Epidermal melanocyte (primary cell): ENCODE results near the gene ZNF668.
A peak's percentile ranks its signal among the peaks of the same experiment; 100 is the strongest.

Source experiments
- DNase-seq: peaks from one replicate; pipeline ENCODE4 v3.0.0; 2011; ENCODE audit warnings: low spot score; ENCODE audit not compliant: insufficient read length

The ZNF668 gene

DNA sequence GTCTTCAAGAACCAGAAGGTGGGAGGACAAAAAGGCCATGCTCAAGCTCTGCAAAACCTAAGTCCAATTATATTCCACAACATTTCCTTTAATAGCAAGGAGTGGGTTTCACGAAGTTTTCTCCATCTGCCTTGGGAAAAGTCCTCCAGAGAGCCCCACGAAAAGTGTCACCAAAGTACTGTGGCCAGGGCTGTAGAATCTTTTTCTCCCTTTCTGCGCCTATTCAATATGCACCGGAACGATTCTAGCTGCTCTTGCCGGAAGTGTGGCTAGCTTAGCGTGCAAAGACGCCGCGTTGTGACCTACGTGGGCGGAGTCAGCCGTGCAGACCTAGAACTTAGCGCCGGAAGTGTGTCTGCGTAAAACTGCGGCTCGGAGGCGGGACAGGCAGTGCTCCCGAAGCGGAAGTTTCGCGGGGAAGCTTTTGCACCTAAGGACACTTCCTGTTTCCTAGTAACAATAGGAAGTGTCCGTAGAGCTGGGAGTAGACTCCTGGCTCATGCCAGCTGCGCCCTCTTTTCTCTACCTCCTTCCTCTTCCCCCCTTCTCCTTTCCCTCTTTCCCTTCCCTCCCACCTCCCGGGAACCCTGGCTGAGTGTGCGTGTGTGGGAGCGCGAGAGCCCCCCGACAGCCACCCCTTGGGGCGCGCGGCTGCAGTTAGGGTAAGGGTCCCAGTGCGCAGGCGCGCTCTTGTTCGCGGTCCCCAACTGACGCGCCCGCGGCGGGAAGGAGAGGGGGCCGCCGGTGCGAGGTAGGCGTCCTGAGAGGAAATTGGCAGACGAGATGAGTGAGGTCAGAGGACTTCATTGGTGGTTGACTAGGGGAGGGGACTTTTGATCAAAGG lies at the start of gene ZNF668, which contains the start of gene ZNF646:
Gene ZNF668 (minus strand): TSS at position 271 of the 844 bp plus-strand sequence. CDS start 9,781 bp downstream, outside the sequence.
Gene ZNF646 (plus strand): TSS at position 453 of the 844 bp plus-strand sequence. CDS start 1,903 bp downstream, outside the sequence.
- peak; percentile 100 for DNase-seq

DNA sequence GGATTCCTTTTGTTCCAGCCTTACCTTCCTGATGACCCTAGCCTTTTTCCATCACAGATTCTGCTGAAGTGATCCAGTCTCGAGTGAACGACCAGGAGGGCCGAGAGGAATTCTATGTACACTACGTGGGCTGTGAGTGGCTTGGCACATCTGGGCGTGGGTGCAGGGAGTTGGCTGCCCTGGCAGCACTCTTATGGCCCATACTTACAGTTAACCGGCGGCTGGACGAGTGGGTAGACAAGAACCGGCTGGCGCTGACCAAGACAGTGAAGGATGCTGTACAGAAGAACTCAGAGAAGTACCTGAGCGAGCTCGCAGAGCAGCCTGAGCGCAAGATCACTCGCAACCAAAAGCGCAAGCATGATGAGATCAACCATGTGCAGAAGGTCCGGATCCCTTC lies 46.1 kb upstream of the ZNF668 start:
- DNase-seq = no peak

DNA sequence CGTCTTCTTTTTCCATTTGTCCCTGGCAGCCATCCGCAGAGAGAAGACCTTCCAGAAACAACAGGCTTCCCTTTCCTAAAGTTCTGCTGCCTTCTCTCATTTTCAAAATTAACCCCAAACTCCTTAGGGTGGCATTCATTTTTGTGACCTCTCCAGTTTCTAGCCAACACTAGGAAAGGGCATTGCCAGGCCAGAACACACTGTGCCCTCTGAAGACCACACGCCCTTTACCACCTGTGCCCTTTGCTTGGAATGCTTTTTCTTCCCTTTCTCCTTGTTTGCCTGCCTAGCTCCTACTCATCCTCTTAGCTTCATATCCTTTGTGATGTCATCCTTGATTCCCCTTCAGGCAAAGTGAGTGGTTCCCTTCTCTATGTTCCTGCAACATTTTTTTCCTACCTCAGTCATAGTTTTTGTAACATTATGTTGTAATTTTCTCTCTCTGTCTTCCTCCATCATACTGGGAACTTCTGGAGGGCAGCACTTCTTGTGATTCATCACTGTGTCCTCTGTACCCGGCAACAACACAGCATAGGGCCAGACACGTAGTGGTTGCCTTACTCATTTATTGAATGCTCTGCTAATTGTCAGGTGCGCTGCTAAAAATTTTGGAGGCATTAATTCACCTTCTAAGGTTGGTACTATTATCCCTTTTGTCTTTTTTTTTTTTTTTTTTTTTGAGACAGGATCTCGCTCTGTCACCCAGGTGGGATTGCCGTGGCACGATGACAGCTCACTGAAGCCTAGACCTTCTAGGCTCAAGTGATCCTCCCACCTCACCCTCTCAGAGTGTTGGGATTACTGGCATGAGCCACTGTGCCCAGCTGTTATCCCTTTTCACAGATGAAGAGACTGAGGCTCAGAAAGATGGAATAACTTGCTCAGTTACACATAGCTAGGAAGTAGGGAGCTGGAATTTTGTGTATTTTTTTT lies 44.4 kb upstream of the ZNF668 start:
- DNase-seq = peak; percentile 10

DNA sequence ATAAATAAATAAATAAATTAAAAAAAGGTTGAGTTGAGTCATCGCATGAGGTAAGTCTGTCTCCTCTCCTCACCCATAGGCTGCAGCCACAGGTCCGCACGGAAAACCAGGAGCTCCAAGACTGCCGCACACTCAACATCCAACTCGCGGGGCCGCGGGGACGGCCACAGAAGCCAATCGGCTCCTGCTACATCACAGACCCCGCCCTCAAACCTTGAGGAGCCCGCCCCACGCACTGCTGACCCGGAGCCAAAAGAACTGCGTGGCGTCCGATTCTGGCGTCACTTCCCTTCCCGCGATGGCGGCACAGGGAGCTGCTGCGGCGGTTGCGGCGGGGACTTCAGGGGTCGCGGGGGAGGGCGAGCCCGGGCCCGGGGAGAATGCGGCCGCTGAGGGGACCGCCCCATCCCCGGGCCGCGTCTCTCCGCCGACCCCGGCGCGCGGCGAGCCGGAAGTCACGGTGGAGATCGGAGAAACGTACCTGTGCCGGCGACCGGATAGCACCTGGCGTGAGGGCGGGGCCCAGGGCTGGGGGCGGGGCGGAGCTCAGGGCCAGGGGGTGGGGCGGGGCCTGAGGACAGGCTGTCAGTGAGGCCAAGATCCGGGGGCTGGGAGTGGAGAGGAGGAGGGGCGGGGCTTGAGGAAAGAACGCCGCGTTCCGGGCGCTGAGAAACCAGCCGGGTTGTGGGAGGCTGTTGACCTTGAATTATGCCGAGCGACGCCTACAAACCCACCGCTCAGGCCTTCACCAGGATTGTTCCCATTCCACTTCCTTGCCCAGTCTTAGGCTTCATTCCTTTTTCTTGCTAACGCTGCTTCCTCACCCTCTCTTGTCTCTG lies 43.6 kb upstream of the ZNF668 start, which contains the start of gene KAT8:
Gene KAT8 (plus strand): TSS at position 281 of the 839 bp plus-strand sequence. CDS start 18 bp downstream, at position 299.
- peak; percentile 98 for DNase-seq

DNA sequence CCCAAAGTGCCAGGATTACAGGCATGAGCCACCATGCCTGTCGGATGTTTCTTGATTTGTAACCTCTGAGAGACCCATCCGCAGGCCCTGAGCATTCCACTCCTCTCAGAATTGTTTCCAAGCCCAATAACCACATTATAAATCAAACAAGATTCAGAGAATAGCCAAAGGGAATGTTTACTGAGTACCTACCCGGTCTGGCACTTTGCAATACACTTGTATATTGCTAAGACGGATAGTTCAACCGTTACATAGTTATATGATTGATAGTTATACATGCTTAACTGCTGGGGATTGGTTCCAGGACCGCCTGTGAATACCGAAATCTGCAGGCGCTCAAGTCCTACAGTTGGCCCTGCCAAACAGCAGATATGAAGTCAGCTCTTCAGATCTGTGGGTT lies 40.4 kb upstream of the ZNF668 start:
- DNase-seq = no peak

DNA sequence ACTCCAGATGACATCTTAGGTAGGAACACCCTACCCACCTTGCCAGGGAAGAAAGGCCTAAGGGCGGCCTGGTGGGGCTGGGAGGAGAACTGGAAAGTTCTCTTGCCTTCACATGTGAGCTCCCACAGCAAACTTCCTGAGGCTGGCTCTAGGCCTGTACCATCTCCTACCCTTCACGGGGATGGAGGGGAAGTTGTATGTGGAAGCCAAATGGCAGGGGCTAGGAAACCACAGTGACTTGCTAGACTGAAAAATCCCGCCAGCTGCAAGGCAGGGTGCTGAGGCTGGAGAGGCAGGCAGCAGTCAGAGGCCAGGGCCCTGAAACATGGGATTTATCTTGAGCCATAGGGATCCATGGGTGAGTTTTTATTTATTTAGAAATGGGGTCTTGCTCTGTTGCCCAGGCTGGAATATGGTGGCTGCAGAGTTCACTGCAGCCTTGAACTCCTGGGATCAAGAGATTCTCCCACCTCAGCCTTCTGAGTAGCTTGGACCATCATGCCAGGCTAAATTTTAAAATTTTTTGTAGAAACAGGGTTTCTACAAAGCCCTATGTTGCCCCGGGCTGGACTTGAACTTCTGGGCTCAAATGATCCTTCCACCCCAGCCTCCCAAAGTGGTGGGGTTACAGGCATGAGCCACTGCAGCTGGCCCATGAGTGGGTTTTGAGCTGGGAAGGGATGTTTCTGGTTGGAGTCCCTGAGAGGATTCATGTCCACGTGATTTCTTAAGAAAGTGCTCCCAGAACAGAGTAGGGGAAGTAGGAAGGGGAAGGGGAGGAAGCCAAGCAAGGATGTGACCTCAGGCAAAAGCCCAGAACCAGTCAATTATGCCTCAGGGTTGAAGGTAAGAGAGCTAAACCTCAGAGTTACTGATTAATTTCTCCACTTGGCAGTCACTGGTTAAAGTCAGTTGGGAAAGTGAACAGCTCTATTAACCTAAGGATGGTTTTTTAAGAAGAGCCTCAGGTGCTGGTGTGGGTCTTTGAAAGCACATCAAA lies 39.4 kb upstream of the ZNF668 start:
- no peak for DNase-seq

DNA sequence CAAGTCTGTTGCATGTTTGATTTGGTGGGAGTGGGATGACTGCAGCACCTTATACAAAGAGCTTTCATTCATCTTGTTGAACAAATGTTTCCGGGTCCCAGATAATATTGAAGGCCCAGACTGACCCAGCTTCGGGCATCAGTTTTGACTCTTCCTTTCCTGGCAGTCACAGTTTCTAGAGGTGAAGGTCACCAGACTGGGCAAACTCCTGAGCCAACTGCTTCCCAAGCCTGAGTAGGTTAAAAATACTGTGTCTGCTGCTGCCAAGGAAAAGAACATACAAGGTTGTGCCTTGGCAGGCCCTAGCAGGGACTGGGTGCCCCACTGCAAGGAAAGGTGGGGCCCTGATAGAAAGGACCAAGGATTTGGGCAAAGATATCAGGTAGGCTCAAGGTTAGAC lies 38.7 kb upstream of the ZNF668 start:
- DNase-seq = no peak

DNA sequence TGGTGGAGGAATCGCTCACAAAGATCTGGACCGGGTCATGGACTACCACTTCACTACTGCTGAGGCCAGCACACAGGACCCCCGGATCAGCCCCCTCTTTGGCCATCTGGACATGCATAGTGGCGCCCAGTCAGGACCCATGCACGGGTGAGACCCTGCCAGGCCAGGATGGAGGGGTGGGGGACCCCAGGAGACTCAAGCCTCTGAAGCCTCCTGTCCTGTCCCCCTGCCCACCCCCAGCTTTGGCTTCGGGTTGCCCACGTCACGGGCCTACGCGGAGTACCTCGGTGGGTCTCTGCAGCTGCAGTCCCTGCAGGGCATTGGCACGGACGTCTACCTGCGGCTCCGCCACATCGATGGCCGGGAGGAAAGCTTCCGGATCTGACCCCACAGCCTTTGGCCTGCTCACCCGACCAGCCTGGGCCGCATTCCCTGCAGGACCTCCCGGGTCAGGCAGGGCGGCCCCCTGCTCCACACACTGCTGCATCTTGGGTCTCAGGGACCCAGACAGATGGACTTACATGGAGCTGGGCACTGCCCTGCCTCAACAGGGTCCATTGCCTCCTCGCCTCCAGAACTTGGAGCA lies 37.9 kb upstream of the ZNF668 start:
- no peak for DNase-seq

DNA sequence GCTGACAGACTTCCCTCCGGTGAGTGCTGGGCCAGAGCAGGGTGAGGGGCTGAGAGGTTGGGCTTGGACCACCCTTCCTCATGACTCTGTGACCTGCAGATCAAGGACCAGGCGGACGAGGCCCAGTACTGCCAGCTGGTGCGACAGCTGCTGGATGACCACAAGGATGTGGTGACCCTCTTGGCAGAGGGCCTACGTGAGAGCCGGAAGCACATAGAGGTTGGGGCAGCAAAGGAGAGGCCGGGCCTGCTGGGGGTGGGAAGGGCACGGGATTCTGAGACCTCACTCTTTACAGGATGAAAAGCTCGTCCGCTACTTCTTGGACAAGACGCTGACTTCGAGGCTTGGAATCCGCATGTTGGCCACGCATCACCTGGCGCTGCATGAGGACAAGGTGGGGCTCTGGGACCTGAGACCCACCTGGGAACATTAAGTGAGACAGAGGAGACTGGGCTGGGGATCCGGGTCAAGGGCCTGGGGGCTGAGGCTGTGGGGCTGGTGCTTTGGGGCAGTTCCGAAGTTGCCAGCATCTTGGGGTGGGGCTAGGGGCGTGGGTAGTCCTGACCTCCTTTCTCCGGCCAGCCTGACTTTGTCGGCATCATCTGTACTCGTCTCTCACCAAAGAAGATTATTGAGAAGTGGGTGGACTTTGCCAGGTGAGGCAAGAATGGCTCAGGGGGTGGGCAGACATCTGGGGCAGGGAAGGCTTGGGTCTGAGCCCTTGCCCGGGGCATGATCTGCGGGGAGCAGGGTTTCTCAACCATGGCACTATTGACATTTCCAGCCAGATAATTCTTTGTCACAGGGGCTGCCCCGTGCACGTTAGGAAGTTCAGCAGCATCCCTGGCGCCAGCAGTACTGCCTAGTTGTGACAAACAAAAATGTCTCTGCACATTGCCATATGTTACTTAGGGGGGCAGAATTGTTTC lies 36.3 kb upstream of the ZNF668 start:
- peak; percentile 7 for DNase-seq

DNA sequence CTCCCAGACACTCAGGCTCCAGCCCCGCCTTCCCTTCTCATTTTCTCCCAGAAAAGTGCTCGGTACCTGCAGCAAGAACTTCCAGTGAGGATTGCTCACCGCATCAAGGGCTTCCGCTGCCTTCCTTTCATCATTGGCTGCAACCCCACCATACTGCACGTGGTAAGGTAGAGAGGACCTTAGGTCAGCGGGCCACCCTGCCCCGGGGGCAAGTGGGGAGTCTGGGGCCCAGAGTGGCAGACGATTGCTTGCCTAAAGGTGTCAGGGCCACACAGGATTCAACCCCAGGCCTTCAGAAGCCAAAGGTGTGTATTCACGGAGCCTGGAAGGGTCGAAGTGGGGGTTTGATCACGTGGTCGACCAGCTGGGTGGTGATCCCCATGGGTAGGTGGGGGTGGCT lies 35.6 kb upstream of the ZNF668 start:
- peak; percentile 2 for DNase-seq

DNA sequence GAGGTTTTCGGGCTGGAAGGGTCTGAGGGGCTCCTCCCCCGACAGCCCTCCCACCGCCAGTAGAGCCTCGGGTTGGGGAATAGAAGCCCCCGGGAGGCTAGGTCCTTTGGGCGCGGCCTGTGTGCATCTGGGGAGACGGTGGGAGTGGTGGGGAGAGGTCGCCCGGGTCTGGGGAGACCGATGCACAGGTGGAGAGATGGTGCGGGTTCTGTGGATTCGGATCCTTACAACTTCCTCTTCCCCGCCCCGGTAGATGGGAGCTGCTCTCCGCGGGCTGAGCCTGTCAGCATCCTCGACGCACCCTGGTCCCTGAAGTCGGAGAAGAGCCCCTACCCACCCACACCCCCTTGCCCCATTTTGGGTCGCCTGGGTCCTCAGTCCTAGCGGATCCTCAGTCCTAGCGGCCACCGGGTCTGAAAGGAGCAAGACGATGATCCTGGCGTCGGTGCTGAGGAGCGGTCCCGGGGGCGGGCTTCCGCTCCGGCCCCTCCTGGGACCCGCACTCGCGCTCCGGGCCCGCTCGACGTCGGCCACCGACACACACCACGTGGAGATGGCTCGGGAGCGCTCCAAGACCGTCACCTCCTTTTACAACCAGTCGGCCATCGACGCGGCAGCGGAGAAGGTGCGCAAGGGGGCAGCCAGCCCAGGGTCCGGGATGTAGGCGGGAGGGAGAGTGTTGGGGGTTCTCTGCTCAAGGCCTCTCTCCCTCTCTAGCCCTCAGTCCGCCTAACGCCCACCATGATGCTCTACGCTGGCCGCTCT lies 34.9 kb upstream of the ZNF668 start:
- DNase-seq = peak; percentile 15

DNA sequence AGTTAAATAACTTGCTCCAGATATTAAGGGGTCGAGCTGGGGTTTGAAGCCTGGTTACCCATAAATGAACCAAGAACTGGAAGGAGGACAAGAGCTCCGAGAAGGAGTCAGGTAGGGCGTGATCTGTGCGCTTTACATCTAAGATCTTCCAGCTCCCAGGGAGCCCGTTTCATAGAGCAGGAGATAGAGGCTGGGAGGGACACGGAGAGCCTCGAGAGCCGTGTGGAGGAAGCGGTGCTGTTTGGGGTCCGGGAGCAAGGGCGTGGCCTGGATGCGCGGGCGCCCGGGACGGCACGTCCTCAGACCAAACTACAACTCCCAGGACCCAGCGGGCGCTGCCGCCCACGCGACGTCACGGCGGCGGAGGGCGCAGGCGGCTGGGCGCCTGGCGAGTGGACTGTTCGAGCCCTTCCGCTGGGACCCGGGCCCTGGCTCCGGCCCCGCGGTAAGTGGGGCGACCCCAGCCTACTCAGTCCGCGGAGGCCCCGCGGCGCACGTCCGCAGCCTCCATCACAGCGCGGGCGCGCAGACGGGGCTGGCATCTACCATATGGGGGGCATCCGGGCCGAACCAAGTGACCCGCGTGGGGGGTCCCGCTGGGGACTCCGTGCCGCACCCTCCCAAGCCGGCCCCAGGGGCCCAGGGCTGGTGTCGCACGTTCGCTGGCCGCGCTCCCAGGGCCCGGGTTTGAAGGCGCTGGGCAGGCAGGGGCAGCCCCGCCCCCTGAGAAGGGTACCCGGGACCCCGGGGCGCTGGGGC lies 34.2 kb upstream of the ZNF668 start, which contains the start of gene BCKDK:
Gene BCKDK (plus strand): TSS at position 352 of the 759 bp plus-strand sequence. CDS start 838 bp downstream, outside the sequence.
- peak; percentile 92 for DNase-seq

DNA sequence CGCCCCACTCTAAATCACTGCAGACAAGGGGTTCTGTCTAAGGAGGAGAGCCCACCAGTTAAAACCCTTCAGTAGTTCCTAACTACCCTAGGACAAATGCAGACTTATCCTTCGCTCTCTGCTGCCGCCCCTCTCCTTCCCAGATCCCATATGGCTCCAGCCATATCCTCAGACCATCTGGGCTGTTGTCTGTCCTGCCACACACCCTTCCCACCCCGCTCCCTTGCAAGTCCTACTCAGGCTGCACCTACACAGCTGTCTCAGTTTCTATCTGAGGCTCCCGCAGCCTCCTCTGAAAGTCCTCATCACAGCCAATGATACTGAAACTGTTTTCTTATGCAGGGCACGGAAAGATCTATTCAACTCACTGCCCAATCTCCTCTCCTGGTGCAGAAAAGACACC lies 33.4 kb upstream of the ZNF668 start:
- DNase-seq = peak; percentile 16

DNA sequence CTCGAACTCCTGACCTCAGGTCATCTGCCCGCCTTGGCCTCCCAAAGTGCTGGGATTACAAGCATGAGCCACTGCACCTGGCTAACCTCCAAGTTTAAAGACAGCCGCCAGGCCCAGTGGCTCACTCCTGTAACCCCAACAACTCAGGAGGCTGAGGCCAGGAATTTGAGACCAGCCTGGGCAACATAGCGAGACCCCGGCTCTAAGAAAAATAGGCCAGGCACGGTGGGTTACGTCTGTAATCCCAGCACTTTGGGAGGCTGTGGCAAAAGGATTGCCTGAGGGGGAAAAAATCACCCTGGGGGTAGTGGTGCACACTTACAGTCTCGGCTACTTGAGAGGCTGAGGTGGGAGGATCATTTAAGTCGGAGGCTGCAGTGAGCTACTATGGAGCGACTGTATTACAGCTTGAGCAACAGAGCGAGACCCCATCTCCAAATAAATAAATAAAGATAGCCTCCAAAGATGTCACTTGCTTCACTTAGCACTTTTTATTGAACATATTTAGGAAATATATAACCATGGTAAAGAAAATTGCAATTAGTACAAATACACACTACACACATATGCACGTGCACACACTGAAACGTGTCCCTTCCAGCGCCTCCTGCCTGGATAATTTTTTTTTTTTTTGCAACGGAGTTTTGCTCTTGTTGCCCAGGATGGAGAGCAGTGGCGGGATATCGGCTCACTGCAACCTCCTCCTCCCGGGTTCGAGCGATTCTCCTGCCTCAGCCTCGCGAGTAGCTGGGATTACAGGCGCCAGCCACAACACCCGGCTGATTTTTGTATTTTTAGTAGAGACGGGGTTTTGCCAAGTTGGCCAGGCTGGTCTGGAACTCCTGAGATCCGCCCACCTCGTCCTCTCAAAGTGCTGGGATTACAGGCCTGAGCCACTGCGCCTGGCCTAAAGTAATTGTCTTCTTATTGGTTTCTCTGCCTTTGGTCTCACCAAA lies 32.7 kb upstream of the ZNF668 start:
- no peak for DNase-seq

DNA sequence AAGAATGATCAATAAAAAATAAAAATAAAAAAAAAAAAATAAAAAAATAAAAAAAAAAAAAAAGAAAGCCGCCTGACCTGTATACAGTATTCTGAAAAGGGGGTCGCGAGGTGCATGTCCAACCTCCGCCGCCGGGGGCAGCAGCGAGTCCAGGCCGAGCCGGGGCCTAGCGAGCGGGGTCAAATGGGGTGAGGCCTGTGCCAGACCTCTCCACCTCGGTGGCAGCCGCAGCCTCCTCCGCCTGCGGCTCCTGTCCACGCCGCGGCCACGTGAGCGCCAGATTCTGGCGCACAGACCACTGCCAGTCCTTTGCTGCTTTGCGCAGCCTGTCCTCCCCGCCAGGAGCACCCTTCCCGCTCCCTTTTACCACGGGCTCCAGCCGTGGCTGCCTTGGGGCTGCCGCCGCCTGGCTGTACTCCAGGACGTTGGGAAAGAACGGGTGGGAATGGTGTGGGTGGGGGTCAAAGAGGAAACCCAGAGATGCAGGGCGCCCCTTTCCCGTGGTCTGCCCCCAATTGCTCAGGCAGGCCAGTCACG lies 31.7 kb upstream of the ZNF668 start:
- peak; percentile 84 for DNase-seq
